GM18502 (cell line): ENCODE results near the gene CACNA1A.

Experiments
- ATAC-seq: cut with Tn5 transposase; IDR thresholded peaks from one replicate; pipeline ENCODE4 v1.9.1; 2021; ENCODE audit warnings: mild to moderate bottlenecking; ENCODE audit not compliant: unreplicated experiment, poor library complexity

The CACNA1A gene

GRCh38 chr19:13499692-13500091 lies 6.6 kb downstream of the CACNA1A start:
- ATAC-seq: no peak

GRCh38 chr19:13493516-13494310 lies 12.6 kb downstream of the CACNA1A start:
- ATAC-seq: no peak

- ATAC-seq: no peak
These were observed 14.2 kb downstream of the CACNA1A start for GRCh38 chr19:13492128-13492527.

GRCh38 chr19:13487985-13488384 lies 18.3 kb downstream of the CACNA1A start:
- ATAC-seq: no peak

GRCh38 chr19:13484166-13484565 lies 22.1 kb downstream of the CACNA1A start:
- ATAC-seq: no peak

GRCh38 chr19:13483215-13483614 lies 23.1 kb downstream of the CACNA1A start:
- no peak for ATAC-seq

GRCh38 chr19:13478576-13478975 lies 27.7 kb downstream of the CACNA1A start:
- no peak for ATAC-seq

- ATAC-seq: no peak
These were observed 30.2 kb downstream of the CACNA1A start for GRCh38 chr19:13476071-13476470.

- ATAC-seq: no peak
These were observed 31.2 kb downstream of the CACNA1A start for GRCh38 chr19:13475044-13475443.

- no peak for ATAC-seq
These were observed 39.6 kb downstream of the CACNA1A start for GRCh38 chr19:13466697-13467096.

GRCh38 chr19:13463296-13463695 lies 43.0 kb downstream of the CACNA1A start:
- no peak for ATAC-seq

- ATAC-seq: no peak
These were observed 44.7 kb downstream of the CACNA1A start for GRCh38 chr19:13461536-13461935.

- no peak for ATAC-seq
These were observed 46.2 kb downstream of the CACNA1A start for GRCh38 chr19:13460045-13460444.

- ATAC-seq: no peak
These were observed 46.9 kb downstream of the CACNA1A start for GRCh38 chr19:13459351-13459750.

- no peak for ATAC-seq
These were observed 54.8 kb downstream of the CACNA1A start for GRCh38 chr19:13451434-13451995.

GRCh38 chr19:13447978-13448377 lies 58.3 kb downstream of the CACNA1A start:
- no peak for ATAC-seq

GRCh38 chr19:13441810-13442512 lies 64.3 kb downstream of the CACNA1A start:
- no peak for ATAC-seq

- no peak for ATAC-seq
These were observed 68.2 kb downstream of the CACNA1A start for GRCh38 chr19:13437919-13438618.

- ATAC-seq: no peak
These were observed 69.9 kb downstream of the CACNA1A start for GRCh38 chr19:13436352-13436751.

GRCh38 chr19:13430790-13431582 lies 75.3 kb downstream of the CACNA1A start:
- ATAC-seq: no peak
